Fibroblast of villous mesenchyme (primary cell): ENCODE results near the gene ITPKC. TPM values are rescaled to one million over a fixed set of nuclear protein-coding genes. Genes with fewer than 3 reads are reported as not detected.
"Not testable (repeated sequence)": the region's sequence is repeated elsewhere in the genome, so short reads cannot be mapped to it uniquely, and the experiment has no call there.

Source experiments
- DNase-seq: peaks from one replicate; pipeline ENCODE4 v3.0.0-alpha.2; 2010; ENCODE audit warnings: low read depth
- H3K4me3 ChIP-seq: 2 replicates; pipeline ENCODE4 v1.5.1; 2011; ENCODE audit warnings: low read depth, mild to moderate bottlenecking, low read length
- CTCF ChIP-seq: IDR thresholded peaks from 2 replicates; pipeline ENCODE4 v1.5.1; 2012; ENCODE audit warnings: low read depth, mild to moderate bottlenecking, low read length; ENCODE audit not compliant: insufficient read depth
- small RNA-seq: library from RNA; depleted of rRNA; stranded (forward); fragments of <200 nt; gene quantifications from one replicate; pipeline ENCODE3, GENCODE V24; 2012
- total RNA-seq: library from RNA; depleted of rRNA; stranded (reverse); fragments of >200 nt; gene quantifications from 2 replicates; pipeline ENCODE4 v1.2.3, GENCODE V29; 2012

The ITPKC gene
- total RNA-seq, 1 donor = 16.8 TPM

DNA sequence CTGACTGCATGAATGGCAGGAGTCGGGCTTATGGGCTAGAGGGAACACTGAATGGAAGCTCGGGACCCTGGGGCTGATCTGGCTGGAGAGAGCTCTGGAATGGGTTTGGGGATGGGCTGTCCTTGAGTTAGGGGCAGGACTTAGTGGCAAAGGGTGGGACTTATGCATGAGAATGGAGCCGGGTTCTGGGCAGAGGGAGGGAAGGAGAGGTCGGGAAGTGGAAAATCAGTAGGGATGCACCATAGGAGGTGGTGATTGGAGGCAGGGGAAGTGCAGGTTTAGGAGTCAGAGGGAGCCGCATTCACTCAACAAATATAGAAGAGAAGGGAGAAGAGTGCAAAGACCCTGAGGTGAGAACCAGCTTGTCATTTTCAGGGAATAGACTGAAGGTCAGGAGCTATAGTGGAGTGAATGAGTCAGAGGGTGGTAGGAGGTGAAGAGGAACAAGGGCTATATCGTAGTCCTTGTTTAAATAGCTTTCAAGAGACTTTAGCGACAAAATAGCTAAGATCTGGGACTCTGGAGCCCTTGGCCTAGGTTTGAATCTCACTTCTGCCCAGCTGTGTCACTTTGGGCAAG is 61.9 kb downstream of the ITPKC start:
- TF ChIP-seq CTCF = no peak
- DNase-seq = peak; percentile 42
- peak overlapping the region; percentile 83 for H3K4me3 ChIP-seq

DNA sequence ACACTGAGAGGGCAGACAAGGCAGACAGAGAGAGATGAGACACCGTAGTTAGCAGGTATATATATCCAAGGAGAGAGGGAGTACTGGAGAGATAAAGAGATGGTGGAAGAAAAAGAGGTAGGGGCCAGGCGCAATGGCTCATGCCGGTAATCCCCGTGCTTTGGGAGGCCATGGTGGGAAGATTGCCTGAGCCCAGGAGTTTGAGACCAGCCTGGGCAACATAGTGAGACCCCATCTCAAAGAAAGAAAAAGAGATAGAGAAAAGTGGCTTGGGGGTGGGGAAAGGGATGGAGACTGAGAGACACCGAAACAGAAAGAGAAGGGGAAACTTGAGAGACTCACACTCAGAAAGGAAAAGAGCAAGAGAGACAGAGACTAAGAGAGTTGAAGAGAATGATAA is 63.7 kb downstream of the ITPKC start:
- no peak overlapping the region for H3K4me3 ChIP-seq
- no peak for DNase-seq
- no peak for TF ChIP-seq CTCF

DNA sequence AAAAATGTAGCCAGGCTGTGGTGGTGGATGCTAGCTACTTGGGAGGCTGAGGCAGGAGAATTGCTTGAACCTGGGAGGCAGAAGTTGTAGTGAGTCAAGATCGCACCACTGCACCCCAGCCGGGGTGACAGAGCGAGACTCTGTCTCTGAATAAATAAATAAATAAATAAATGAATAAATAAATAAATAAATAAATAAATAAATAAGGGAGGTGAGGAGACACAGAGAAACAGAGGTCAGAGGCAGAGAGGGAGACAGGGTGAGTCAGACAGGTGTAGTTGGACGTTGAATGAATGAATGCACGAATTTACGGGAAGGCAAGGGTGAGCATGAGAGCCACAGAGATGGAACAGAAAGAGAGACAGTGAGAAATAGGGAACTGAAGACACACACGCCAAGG is 64.2 kb downstream of the ITPKC start:
- DNase-seq = no peak

GRCh38 chr19:40783711-40784110 is 66.8 kb downstream of the ITPKC start:
- no peak overlapping the region for H3K4me3 ChIP-seq
- DNase-seq = no peak
- TF ChIP-seq CTCF = no peak

More for the DNA sequence above, 64.2 kb downstream of the ITPKC start:
- TF ChIP-seq CTCF = no peak
- no peak overlapping the region for H3K4me3 ChIP-seq

- H3K4me3 ChIP-seq = not testable (repeated sequence)
Observed at GRCh38 chr19:40784146-40784545, 67.2 kb downstream of the ITPKC start.

DNA sequence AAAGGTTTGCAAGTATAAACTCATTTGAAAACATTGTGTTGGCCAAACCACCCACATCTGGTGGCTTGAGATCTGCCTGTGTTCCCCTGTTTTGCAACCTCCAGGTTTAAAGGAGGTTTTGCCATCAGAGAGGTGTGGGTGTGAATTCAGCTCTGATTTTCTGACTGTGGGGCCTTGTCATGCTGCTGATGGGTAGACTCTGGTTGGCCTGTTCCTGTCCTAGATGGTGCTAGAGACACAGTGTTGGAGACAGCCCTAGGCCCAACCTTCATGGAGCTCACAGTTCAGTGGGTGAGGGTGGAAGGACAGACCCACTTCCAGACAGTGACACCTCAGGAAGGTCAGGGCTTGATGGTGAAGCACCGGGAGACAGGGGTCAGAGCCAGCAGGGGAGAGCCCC is 68.6 kb downstream of the ITPKC start:
- no peak for TF ChIP-seq CTCF
- no peak for DNase-seq
- H3K4me3 ChIP-seq = no peak overlapping the region

More at GRCh38 chr19:40784146-40784545, 67.2 kb downstream of the ITPKC start:
- DNase-seq = not testable (repeated sequence)

DNA sequence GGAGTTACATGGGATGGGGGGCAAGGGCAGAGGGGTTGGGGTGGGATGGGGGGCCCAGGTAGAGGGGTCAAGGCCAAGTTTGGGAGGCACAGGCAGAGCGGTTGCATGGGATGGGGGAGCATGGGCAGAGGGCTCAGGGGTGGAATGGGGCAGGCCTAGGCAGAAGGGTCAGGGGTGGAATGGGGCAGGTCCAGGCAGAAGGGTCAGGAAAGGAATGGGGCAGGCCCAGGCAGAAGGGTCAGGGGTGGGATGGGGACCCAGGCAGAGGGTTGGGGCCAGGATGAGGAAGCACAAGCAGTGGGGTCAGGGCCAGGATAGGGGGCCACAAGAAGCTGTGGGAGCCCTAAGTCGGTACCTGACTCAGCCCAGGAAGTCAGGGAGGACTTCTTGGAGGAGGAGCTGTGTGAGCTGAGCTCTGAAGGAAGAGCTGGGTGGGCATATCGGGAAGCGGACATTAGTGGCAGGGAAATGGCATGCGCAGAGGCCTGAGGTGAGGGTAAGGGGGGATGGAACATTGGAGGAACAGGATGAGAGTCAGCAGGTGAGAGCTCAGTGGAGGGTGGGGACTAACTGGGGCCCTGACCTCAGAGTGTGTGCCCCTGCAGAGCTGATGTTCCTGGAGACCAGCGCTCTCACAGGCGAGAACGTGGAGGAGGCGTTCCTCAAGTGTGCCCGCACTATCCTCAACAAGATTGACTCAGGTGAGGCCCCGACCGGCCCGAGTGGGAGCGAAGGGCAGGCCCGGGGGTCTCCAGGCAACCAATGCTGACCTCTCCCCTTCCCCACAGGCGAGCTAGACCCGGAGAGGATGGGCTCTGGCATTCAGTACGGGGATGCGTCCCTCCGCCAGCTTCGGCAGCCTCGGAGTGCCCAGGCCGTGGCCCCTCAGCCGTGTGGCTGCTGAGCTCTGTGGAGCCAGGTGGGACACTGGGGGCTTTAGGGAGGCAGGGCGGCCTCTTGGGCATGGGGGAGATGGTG is 69.4 kb downstream of the ITPKC start:
- no peak for DNase-seq

More for the DNA sequence above, 69.4 kb downstream of the ITPKC start:
- TF ChIP-seq CTCF = no peak
- H3K4me3 ChIP-seq = no peak overlapping the region

Small RNA genes within 50 kb of the gene (small RNA-seq; reads per million reads assigned to genes)
- gene RNU6-195P = not detected

Other genes starting within 250 kb of the ITPKC start
- gene SHKBP1, start 140.2 kb upstream of the ITPKC start, total RNA-seq = 17.7 and 20.9 TPM in 2 replicates
- gene LTBP4, start 115.7 kb upstream of the ITPKC start, total RNA-seq = 18.4 and 21.2 TPM in 2 replicates
- 13.8 and 34.1 TPM in 2 replicates for gene NUMBL, start 26.5 kb upstream of the ITPKC start, total RNA-seq
- gene COQ8B, start 226 bp upstream of the ITPKC start, total RNA-seq = 25.8 and 32.0 TPM in 2 replicates
- gene ACTMAP, start 33.4 kb downstream of the ITPKC start, total RNA-seq = 0.64 and 0.86 TPM in 2 replicates
- gene SNRPA, start 34.1 kb downstream of the ITPKC start, total RNA-seq = 34.1 and 36.1 TPM in 2 replicates
- not detected in 2 replicates for gene MIA, start 58.4 kb downstream of the ITPKC start, total RNA-seq
- 12.6 and 13.4 TPM in 2 replicates for gene RAB4B, start 61.1 kb downstream of the ITPKC start, total RNA-seq
- 70.8 and 76.0 TPM in 2 replicates for gene EGLN2, start 82.1 kb downstream of the ITPKC start, total RNA-seq
- gene CYP2A6, start 133.3 kb downstream of the ITPKC start, total RNA-seq = not detected in 2 replicates
- not detected in 2 replicates for gene CYP2A7, start 165.1 kb downstream of the ITPKC start, total RNA-seq